DMS53 treated with DMSO at 0.1 percent for 48 hours (cell line): ENCODE measurements around the gene ZNF600.
A peak's percentile ranks its signal among the peaks of the same experiment; 100 is the strongest.
"Not testable (repeated sequence)": the region's sequence is repeated elsewhere in the genome, so short reads cannot be mapped to it uniquely, and the experiment has no call there.

ENCODE experiments used
- DNase-seq: peaks from one replicate; lab custom pipeline; 2025; ENCODE audit not compliant: unreplicated experiment; lab: John Stamatoyannopoulos, UW

Gene ZNF600

DNA sequence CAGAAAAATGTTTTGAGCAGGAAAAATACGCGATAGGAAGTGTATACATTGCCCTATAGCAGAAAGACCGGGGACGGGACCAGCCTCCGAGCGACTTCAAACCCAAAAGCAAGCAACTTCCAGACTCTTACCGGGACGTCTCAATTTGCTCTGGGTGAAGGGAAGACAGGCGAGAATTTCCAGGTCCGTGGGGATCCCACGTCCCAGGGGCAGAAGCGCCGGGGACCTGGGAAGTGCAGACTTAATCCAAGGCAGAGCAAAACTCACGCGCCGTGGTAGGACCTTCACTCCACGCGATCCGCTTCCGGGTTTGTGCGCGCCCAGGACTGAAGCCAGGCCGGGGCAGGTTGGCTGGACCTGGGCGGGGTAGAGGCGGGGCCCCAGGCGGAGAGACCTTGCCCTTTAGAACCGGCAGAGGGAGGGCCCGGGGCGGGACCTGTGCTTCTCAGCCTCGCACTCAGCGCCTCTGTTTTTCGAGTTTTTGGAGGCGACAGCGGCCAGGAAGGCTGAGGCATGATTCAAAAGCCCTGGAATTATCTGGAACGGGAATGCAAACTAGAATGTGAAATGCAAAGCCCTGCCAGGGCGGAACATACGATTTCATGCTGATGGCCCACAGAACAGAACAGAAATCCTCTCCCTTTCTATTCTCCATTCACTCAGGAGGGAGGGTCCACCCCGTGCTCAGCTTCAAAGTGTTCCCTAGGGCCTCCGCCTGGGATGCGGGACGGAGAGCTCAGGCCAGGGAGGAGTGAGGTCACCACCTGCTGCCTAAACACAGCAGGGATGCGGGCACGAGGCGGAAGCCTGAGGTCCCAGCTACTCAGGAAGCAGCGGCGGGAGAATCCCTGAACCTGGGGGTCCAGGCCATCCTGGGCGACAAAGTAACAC lies at the start of gene ZNF600:
Gene ZNF600 (minus strand): TSS at position 328 of the 891 bp plus-strand sequence. CDS start 7,903 bp downstream, outside the sequence.
- peak; percentile 82 for DNase-seq

GRCh38 chr19:52834289-52834688 lies 47.7 kb upstream of the ZNF600 start:
- DNase-seq: not testable (repeated sequence)

DNA sequence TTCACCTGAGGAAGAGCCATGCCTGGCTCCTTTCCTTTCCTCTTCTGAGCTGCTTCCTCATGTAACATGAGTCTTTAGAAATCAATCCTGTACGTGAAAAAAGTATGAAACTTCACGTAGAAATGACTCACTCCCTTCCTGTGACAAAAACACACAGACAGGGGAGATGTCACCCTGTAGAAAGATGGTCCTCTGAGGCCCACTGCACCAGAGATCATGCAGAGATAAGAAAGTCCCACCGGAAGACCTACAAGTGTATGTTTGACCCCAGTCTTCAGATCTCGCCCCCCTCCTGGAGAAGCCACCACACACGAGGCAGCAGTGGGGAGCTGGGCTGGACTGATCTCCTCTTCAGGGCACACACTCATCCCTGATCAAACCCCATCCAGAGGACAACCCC lies 47.0 kb upstream of the ZNF600 start:
- DNase-seq: not testable (repeated sequence)

GRCh38 chr19:52829866-52830265 lies 43.3 kb upstream of the ZNF600 start:
- DNase-seq: not testable (repeated sequence)

- DNase-seq: no peak
Observed at GRCh38 chr19:52825765-52826164, 39.2 kb upstream of the ZNF600 start.

- no peak for DNase-seq
Observed at GRCh38 chr19:52823676-52824075, 37.1 kb upstream of the ZNF600 start.

GRCh38 chr19:52821204-52821960 lies 34.8 kb upstream of the ZNF600 start, which contains the start of gene ZNF28:
Gene ZNF28 (minus strand): TSS chr19:52821633. CDS start chr19:52817958, 3,675 bp downstream.
- DNase-seq: peak; percentile 53

DNA sequence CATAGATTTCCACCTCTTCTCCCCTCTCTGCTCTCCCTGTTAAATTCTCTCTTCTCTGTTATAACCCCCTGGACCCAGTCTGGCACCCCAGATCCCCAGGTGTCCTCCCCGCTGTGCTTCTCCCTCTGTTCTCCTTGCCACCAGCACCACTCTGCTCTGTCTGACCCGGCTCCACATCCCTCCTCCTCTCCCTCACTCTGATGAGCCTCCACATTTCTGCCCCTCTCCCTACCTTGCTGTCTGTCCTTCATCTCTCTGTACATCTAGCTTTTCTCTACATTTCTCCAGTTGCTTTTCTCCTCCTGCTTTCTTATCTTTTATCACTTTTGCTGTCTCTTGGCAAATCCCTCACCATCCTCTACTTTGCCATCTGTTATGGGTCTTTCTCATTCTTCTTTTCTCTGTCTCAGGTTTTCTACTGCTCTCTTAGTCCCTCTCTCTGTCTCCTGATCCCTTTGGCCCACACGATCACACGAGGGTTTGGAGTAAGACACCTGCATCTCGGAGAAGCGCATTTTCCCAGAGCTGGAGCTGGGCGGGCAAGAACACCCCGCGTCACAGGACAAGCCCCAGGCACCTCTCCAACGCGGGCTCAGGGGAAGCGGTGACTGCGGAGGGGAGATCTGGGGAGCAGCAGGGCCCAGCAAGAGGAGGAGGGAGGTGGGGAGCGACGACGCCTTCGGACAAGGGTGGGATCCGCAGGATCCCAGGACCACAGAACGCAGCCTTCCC lies 34.0 kb upstream of the ZNF600 start:
- not testable (repeated sequence) for DNase-seq

DNA sequence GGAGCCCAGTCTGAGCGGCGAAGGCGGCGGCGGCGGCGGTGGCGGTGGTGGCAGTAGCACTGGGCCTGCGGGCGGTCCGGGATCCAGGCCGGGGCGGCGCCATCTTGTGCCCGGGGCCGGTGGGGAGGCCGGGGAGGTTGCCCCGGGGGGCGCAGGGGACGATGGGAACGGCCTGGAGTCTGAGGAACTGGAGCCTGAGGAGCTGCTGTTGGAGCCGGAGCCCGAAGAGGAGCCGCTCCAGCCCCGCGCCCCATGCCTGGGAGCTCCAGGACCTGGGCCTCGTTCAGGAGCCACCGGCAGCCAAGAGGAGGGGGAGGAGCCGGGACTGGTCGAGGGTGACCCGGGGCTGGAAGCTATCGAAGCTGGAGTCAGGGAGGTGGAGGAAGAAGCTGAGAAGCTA lies 23.2 kb upstream of the ZNF600 start:
- DNase-seq: no peak

GRCh38 chr19:52799950-52800640 lies 13.5 kb upstream of the ZNF600 start:
- DNase-seq: not testable (repeated sequence)

DNA sequence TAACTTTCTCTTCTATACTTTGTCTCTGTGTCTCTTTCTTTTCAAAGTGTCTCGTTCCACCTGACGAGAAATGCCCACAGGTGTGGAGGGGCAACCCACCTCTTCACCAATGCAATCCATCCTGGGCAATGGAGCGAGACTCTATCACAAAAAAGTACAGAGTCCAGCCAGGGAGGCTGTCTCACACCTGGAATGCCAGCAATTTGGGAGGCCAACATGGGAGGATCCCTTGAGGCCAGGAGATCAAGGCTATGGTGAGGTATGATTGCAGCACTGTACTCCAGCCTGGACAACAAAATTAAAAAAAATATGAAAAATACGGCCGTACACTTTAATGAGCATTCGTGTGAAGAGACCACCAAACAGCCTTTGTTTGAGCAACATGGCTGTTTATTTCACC lies 2.8 kb upstream of the ZNF600 start:
- no peak for DNase-seq

DNA sequence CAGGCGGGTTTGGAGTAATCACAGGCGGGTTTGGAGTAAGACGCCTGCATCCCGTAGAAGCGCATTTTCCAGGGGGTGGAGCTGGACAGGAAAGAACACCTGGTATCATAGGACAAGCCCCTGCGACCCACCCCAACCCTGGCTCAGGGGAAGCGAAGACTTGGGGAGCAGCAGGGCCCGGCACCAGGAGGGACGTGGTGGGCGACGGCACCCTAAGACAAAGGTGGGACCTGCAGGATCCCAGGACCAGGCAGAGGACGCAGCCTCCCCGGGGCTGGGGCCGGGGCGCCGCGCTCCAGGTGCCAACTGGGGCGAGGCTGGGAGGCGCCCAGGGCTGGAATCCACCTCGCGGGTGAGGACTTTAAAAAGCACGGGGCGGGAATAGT lies 520 bp downstream of the ZNF600 start:
- no peak for DNase-seq

DNA sequence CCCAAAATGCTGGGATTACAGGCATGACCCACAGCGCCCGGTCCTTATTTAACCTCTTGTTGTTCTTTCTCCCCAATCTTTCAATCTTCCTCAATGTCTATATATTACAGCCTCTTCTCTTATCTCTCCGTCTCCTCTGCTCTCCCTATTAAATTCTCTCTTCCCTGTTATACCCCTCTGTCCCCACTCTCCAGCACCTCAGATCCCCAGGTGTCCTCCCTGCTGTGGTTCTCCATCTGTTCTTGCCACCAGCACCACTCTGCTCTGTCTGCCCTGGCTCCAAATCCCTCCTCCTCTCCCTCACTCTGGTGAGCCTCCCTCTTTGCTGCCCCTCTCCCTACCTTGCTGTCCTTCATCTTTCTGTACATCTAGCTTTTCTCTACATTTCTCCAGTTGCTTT lies 1.1 kb downstream of the ZNF600 start:
- DNase-seq: no peak

GRCh38 chr19:52782864-52783263 lies 3.7 kb downstream of the ZNF600 start:
- not testable (repeated sequence) for DNase-seq

- DNase-seq: no peak
Observed at GRCh38 chr19:52778811-52779210, 7.8 kb downstream of the ZNF600 start.

DNA sequence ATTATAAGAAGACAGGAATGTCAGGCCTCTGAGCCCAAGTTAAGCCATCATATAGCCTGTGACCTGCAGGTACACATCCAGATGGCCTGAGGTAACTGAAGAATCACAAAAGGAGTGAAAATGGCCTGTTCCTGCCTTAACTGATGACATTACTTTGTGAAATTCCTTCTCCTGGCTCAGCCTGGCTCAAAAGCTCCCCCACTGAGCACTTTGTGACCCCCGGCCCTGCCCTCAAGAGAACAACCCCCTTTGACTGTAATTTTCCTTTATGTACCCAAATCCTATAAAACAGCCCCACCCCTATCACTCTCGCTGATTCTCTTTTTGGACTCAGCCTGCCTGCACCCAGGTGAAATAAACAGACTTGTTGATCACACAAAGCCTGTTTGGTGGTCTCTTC lies 30.1 kb downstream of the ZNF600 start:
- not testable (repeated sequence) for DNase-seq

GRCh38 chr19:52749780-52750179 lies 36.8 kb downstream of the ZNF600 start:
- DNase-seq: no peak

GRCh38 chr19:52748336-52748950 lies 38.1 kb downstream of the ZNF600 start:
- DNase-seq: peak; percentile 52

DNA sequence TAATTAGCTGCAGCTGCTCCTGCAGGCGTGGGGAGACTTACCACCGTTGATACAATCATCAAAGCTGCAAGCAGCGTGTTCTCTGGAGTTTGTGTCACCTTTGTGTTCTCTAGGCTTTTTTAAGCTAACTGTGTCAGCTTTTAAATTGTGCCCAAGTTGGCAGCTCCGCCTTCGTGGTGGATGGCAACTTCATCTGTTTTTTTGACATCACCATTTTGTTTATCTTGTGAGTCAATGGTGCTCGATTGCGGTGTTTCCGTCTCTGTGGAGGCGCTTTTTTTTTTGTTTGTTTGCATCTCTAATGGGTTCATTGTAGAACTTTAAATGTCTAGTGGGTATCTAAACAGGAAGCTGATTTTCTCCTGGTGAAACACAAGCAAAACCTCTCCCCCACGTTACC lies 40.7 kb downstream of the ZNF600 start:
- DNase-seq: peak; percentile 85

DNA sequence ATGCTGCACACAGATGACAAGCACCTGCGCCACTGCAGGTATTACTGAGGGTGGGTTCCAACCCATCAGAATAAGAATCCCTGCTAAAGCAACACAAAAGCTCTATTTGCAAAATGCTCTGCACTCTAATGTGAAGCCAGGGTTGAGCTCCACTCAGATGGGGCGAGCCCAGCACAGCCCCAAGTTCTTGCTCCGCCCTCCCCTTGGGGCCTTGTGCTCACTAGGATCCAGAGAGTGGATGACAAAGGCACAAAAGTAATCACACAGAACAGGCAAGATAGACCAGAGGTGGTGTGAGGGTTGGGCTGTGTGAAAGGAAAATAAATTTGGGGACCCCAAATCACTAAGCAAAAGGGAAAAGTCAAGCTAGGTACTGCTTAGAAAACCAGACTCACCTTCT lies 43.5 kb downstream of the ZNF600 start:
- no peak for DNase-seq
